ENCODE results near the gene MEGF8. TPM values are rescaled to one million over a fixed set of nuclear protein-coding genes. Genes with fewer than 3 reads are reported as not detected.
A peak's percentile ranks its signal among the peaks of the same experiment; 100 is the strongest.

The MEGF8 gene
- total and polyA plus RNA-seq, 2 of the 8 experiments (the other 6 are each of a cell fraction or from before 2014, with no cell fraction given), result 13.0 to 23.7 TPM

DNA sequence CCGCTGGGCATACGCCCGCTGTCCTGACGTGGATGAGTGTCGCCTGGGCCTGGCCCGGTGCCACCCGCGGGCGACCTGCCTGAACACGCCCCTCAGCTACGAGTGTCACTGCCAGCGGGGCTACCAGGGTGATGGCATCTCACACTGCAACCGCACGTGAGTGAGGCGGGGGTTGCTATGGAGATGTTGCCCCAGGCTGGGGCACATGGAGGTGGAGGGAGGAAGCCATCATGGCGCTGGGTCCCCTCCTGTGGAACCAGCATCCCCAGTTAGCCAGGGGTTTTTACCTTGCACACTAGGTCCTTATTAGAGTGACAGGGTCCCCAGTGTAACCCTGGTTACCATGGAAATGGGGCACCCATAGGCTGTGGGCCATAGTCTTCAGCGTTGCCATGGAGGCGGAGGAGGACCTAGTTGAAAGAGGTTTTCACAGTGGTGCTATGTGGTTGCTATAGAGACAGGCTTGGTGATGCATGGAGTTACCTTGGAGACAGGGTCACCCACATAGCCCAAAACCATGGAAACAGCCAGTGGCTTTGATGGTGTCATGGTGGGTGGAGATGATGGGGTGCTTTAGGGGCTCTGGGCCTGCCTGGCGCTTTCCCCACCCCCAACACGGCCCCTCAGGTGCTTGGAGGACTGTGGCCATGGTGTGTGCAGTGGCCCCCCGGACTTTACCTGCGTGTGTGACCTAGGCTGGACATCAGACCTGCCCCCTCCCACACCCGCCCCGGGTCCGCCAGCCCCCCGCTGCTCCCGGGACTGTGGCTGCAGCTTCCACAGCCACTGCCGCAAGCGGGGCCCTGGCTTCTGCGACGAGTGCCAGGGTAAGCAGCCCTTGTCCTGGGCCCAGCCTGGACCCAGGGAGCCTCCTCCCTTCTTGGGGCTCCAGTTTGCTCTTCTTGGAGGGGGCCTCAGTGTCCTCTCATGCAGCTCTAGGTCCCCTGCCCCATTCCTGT, 27.1 kb downstream of the MEGF8 start:
- Histone ChIP-seq H3K4ac (replicated peaks; ENCODE audit: insufficient read length, low read depth, low read length) (no peak overlapping the region), H3K36me3 (ENCODE audit: control insufficient read depth in 2 of 4, insufficient read depth in 4 of 4, low read length in 3 of 4) (peaks cover 0 to 9% (median 3%) of the 10 kb centered on the region in 4 experiments; a peak in 4 of 8 replicates), H3K4me1 (replicated peaks in 1 of 4; ENCODE audit: control insufficient read depth in 3 of 4, insufficient read depth in 4 of 4, low read length in 3 of 4) (no peaks in the 10 kb centered on the region), H2AK5ac (ENCODE audit: low read depth, low read length) (no peak overlapping the region), H3K18ac (ENCODE audit: extremely low read depth, low read length) (no peak overlapping the region), H4K8ac (ENCODE audit: extremely low read depth, insufficient read depth, low read length) (no peak overlapping the region), H2BK20ac (ENCODE audit: low read length) (no peak overlapping the region), H2BK5ac (ENCODE audit: low read depth, low read length) (no peak overlapping the region; the same call in 1 of the 2 replicates), H3K4me2 (ENCODE audit: insufficient read depth in 1 of 2, low read depth in 2 of 2, low read length in 2 of 2) (no peak overlapping the region), H3K79me1 (ENCODE audit: low read depth, low read length) (no peaks in the 10 kb centered on the region), H3K9me3 (ENCODE audit: insufficient read depth in 2 of 2, low read depth in 1 of 2, low read length in 1 of 2) (no peaks in the 10 kb centered on the region), H4K91ac (replicated peaks; ENCODE audit: insufficient read length, low read length) (no peak overlapping the region), H2BK15ac (ENCODE audit: low read length) (no peak overlapping the region), H3K14ac (ENCODE audit: insufficient read length) (no peak overlapping the region), H4K20me1 (replicated peaks in 1 of 2; ENCODE audit: control insufficient read depth in 1 of 2, insufficient read depth in 2 of 2, low read length in 2 of 2) (peaks cover 1 to 2% of the 10 kb centered on the region in 2 experiments), H3K27ac (ENCODE audit: low read depth, low read length) (0 out of 2 replicates have a peak overlapping the region, but pooled peaks have one; percentile 10), H3K23me2 (ENCODE audit: low read depth, low read length) (no peaks in the 10 kb centered on the region), H4K5ac (ENCODE audit: insufficient read length, low read depth, low read length) (no peak overlapping the region), H3K27me3 (replicated peaks in 1 of 4; ENCODE audit: control insufficient read depth in 3 of 4, extremely low read depth in 1 of 4, insufficient read depth in 3 of 4, low read length in 3 of 4) (no peaks in the 10 kb centered on the region), H3K9ac (replicated peaks in 1 of 4; ENCODE audit: extremely low read depth in 1 of 4, low read depth in 3 of 4, low read length in 3 of 4) (no peak overlapping the region), H2AFZ (ENCODE audit: low read length) (no peak overlapping the region), H3K56ac (replicated peaks; ENCODE audit: insufficient read length, low read depth, low read length) (no peak overlapping the region), H3K23ac (ENCODE audit: insufficient read length) (no peak overlapping the region), H3K79me2 (ENCODE audit: control insufficient read depth in 1 of 2, insufficient read depth in 2 of 2, low read length in 2 of 2) (no peaks in the 10 kb centered on the region), H2BK12ac (ENCODE audit: low read depth, low read length) (no peak overlapping the region), H2BK120ac (replicated peaks; ENCODE audit: low read depth, low read length) (no peak overlapping the region), H3K4me3 (ENCODE audit: extremely low read depth in 1 of 4, insufficient read depth in 2 of 4, low read depth in 3 of 4, low read length in 4 of 4) (no peak overlapping the region)
- no peak for DNase-seq (ENCODE audit: low read depth in 1 of 2, low spot score in 2 of 2)
- CTCF ChIA-PET (ENCODE audit: partially characterized antibody), result interaction anchor here (0.6 to 3.8 kb wide), 2 partner anchors 8 to 9 kb away, joined by 3 to 36 read pairs; no protein-coding TSS in a partner anchor
- 95% methylated on average over 24 of the region's 31 CpGs; no CpG with 5 or more reads in 1 of the 2 experiments for WGBS, 2 experiments (ENCODE audit: extremely low coverage in 1 of 2, insufficient coverage in 1 of 2, insufficient read length in 1 of 2, insufficient replicate concordance in 2 of 2, low coverage in 1 of 2, low lambda C conversion rate in 2 of 2, missing lambda C conversion rate in 1 of 2)
- POLR2A ChIA-PET (ENCODE audit: partially characterized antibody), result interaction anchor here (1.7 kb wide), 1 partner anchor 16 kb away, joined by 4 read pairs; no protein-coding TSS in a partner anchor
- FAIRE-seq, result no peak
- TF ChIP-seq EGR1 (IDR thresholded peaks at IDR 0.05; ENCODE audit: borderline replicate concordance, low read depth, low read length) (no peak), POU5F1 (IDR thresholded peaks at IDR 0.05; ENCODE audit: low read depth, low read length) (no peak), NRF1 (IDR thresholded peaks at IDR 0.05; ENCODE audit: low read depth, low read length) (no peak), HDAC6 (IDR thresholded peaks at IDR 0.05; ENCODE audit: low read depth, low read length) (no peak), SIRT6 (IDR thresholded peaks at IDR 0.05; ENCODE audit: low read length) (no peak)
